NCI-H2227 treated with DMSO at 0.1 percent for 48 hours (cell line): ENCODE measurements around the gene CDK13.

Experiments
- DNase-seq: peaks from one replicate; lab custom pipeline; 2025; lab: John Stamatoyannopoulos, UW

CDK13 gene

DNA sequence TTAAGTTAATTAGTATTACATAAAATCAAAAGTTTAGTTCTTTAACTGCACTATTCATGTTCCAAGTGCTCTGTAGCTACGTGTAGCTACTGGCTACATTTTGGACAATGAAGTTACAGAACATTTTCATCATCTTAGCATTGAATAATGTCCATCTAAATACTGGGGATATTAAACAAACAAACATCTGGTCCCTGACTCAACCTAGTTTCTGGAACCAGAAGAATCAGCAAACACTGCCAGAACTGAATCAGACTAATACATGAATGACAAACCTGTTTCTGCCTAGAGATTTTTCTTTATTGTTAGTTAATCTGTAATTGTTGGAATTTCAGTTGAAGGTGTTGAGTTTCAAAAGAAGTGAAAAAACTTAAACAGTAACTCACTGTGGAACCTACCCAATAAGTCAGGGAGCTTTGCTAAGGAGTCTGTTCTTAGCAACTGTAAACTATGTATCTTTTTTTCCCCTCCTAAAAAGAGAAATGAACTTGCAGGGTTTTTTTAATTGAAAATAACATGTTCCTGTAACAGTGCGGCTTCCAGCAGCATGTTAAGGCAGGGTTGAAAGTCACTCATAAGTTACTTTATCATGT lies 58.3 kb downstream of the CDK13 start:
- DNase-seq = no peak

DNA sequence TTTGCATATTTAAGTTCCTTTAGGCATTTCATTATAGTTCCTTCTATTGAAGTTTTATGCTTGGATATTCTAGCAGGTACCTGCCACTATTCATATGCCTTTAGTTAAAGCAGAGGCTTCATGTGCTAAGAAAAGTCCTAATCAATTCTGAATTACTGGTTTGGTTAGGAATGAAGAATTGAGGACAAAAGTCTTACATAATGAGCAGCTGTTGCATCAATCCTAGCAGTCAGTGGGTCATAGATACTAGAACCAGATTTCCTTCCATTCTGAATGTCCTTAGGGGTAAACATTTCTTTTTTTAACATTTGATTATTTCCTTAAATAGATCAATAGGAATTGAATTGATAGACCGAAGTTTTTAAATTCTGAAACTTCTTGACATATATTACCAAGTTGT lies 59.2 kb downstream of the CDK13 start:
- no peak for DNase-seq

DNA sequence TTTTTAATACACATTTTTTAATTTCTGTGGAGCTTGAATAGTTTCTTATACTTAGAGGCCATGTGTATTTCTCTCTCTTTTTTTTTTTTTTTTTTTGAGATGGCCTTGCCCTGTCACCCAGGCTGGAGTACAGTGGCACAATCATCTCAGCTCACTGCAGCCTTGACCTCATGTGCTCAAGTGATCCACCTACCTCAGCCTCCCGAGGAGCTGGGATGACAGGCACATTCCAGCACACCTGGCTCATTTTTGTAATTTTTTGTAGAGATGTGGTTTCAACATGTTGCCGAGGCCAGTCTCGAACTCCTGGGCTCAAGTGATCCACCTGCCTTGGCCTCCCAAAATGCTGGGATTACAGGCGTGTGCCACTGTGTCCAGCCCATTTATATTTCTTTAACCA lies 64.3 kb downstream of the CDK13 start:
- no peak for DNase-seq

DNA sequence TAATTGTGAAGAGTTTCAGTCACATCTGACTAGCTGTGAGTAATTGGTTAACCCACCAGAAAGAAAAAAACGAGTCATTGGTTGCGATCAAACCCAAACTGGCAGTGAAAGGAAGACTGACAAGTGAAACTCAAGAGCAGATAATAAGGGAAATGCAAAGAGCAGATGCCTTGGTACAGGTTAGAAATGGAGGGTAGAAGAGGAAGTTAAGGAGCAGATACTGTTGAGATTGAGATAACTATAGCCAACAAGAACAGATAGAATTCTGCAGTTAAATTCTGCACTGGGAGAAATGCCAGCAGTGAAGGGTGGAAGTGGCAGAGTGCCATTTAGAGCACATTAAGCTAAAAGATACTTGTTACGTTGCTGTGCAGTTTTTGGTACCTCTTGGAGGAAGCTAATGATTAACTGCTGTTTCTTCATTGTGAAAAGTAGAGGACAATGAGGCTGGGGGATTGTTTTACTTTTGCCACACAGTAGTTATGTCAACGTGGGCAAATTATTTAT lies 65.8 kb downstream of the CDK13 start:
- DNase-seq = peak; percentile 27

DNA sequence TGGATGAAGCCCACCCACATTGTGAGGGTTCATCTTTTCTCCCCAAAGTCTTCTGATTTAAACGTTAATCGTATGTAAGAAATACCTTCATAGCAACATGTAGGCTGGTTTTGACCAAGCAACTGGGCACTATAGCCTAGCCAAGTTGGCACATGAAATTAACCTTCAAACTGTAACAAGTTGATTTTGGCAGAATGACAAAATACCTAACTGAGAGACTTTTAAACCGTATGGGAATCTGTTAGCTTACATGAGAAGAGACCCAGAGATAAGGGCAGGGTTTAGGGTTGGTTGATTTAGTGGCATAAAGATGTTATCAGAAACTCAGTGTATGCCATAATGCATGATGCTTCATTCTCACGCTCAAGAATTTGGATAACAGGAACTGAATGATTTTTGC lies 69.5 kb downstream of the CDK13 start:
- no peak for DNase-seq

DNA sequence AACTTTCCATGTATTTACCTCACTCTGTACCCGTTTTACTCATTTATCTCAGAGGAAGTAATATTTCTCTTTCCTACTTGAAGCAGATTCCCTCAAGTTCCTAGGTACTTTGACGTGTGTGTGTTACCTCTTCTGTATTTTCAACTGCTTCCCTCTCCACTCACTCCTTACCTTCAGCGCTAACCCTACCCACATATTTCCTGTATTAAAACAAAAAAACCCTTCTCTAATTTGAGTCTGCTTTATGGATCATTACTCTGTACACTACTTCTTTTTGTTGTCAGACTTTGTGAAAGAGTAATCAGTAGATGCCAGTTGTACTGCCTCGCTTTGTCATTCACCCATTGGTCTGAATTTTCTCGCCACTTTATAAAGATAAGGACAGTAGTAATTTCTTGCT lies 74.0 kb downstream of the CDK13 start:
- DNase-seq = no peak

DNA sequence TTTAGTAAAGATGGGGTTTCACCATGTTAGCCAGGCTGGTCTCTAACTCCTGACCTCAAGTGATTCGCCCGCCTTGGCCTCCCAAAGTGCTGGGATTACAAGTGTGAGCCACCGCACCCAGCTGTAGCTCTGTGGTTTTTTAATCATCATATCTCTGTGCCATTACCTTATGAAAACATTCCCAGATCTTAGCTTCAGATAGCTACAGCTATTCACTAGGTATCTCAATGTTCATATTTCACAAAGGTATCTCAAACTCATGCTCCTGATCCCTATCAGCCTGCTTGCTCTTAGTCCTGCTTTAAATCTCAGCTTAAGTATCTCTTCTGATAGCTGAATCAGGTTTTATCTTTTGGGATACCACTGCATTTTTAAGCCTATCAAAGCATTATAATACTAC lies 74.8 kb downstream of the CDK13 start:
- no peak for DNase-seq

DNA sequence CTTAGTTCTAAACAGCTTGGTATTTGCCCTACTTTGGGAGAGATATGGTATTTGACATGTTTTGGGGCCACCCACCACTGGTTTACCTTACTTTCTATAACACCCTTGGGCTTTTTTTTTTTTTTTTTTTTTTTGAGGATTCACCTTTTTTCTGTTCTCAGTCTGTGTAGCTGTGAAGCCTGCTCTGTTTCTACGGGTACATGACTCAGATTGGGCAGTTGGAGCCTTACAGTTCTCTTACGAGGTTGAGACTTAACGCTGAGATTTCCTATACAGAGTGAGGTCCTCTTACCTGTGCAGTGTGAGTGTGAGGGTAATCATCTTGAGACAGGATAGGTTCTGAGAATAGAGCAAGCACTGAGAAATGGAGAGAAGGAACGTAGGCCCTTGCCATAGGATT lies 77.5 kb downstream of the CDK13 start:
- DNase-seq = no peak

DNA sequence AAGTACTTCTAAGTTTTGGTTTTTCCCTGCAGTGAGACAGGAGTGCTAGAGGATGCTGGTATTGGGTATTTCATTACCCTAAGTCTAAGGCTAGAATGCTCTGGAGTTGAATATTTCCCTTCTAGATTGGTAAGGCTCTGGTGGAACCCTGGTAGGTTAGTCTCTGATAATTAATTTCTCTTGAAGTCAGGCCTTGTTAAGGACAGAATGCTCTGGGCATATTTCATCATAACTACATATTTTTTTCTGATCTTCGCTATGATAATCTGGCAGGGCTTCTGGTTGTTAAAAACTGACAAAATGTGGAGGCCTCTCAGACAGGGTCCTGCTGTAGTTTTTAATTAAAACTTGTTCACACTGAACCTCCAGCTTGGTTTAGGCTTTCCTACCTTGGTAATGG lies 83.8 kb downstream of the CDK13 start:
- DNase-seq = no peak

DNA sequence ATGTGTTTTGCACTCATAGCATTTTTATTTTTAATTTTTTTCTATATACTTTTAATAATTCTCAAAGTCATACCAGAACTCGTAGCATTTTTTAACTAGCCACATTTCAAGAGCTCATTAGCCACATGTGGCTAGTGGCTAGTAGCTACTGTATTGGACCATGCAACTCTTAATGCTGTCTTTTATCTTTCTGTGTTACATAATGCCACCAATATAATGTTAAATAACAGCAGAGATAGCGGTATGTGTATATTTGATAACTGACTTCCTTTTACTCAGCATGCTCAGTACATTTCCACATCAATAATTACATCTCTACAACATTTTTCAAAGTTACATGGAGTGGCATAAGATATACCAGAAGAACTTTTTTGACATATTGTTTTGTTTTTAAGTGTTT lies 91.4 kb downstream of the CDK13 start:
- DNase-seq = no peak

DNA sequence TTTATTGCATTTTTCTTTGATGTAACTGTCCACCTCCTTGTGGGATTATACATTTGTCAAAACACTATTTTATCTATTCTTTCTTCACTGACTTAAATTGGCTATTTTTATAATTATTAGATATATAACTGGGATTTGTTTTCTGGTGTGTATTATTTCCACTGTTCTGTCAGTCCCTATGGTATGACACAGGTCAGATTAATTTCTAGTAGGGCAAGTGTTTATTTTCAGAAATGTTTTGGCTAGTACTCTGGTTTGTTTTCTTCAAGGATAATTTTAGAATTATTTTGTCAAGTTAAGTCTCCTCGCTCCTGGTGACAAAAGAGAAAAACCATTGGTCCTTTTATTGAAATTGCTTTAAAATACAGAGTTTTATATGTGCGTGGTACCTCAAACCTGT lies 93.1 kb downstream of the CDK13 start:
- no peak for DNase-seq

DNA sequence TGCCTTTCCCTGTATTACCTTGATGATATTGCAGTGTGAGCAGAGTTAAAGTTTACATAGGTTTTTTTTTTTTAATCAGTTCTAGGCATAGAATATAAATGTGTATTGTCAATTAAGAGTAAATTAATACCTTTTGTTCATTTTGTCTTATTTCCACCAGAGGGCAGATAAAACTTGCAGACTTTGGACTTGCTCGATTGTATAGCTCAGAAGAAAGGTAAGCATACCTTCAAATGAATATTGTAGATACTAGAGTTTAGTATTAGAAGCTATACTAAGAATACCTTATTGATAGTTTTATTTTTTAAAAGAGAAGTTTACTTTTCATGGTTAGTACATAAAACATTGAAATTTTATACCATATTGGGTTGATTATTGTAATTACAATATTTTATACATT lies 97.6 kb downstream of the CDK13 start:
- no peak for DNase-seq

DNA sequence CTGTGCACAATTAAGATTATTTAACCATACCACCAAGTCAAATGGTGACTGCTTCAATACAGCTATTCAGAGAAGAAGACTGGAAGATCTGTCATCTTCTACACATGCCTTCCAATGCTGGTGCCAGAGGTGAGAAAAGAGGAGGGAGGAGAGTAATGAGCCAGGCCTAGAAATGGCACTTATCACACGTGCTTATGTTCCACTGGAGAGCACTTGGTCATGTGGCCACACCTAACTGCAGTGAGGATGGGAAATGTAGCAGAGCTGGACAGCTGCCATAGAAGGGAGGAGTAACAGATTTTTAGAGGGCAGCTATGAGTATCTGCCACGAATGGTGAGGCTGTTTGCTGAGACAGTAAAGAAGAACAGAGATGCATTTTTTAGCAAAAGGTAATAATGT lies 107.2 kb downstream of the CDK13 start:
- peak; percentile 3 for DNase-seq

DNA sequence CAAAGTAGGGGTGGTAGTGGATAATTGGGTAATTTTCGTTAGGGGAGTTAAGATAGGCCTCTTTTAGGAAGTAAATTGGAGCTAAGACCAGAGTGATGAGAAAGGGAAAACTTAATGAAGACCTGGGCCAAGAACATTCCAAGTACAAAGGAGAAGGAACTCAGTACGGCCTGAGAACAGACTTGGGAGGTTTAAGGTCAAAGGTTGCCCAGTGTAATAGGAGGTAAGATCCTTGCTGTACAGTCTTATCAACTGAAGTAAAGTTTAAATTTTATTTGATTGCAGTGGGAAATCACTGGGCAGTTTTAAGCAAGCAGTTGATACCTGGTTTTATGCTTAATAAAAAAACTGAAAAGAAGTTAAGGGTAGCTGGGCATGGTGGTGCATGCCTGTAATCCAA lies 108.0 kb downstream of the CDK13 start:
- no peak for DNase-seq

DNA sequence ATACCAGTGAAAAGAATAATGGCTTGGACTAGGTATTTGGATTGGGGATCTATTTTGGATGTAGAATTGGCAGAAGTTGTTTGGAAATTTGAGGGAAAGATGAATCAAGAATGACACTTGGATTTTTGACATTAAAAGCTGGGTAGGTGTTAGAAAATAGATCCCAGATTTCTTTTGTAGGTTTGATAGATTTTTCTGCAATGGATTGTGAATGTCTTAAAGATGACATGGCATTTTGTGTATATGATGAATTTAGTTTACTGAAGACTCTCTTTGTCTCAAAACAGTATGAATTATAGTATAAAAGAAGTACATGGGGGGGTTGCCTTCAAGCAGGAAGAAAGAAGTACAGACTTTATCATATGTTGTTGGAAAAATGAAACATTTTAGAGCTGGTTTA lies 108.6 kb downstream of the CDK13 start:
- no peak for DNase-seq

DNA sequence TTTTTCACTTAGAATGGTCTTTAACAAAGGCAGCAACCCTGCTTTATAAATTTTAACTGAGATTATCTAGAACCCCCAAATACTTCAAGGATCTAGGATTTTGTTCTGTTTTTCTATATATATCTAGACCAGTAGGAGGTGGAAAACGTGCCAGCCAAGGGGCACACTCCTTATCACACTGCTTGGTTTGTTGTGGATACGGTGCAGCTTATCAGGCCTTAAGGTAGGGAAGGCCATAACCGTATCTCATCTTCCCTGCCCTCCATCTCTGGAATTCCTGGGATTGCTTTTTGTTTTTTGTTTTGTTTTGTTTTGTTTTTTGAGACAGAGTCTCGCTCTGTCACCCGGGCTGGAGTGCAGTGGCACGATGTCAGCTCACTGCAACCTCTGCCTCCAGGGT lies 109.0 kb downstream of the CDK13 start:
- no peak for DNase-seq

DNA sequence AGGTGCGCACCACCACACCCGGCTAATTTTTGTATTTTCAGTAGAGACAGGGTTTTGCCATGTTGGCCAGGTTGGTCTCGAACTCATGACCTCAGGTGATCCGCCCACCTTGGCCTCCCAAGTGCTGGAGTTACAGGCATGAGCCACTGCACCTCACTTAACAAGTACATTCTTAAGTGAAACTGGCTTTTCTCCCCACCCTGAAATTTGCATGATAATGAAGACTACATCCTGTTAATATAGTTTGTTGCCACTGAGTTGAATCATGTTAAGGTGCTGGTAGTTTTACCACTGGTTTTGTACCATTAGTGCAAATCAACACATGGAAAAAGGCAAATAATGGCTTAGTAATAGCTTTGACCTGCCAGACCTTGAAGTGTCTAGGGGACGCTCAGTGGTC lies 122.2 kb downstream of the CDK13 start:
- DNase-seq = no peak

DNA sequence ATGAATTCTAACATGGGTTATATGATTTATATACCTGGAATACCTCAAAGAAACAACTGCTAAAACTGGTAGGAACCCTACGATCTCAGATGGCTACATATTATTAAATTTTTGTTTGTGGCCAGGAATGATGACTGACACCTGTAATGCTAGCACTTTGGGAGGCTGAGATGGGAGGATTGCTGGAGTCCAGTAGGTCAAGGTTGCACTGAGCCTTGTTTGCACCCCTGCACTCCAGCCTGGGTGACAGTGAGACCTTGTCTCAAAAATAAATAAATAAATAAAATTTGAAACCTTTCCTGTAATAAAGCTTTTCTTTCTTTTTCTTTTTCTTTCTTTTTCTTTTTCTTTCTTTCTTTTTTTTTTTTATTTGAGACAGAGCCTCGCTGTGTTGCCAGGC lies 123.2 kb downstream of the CDK13 start:
- no peak for DNase-seq

DNA sequence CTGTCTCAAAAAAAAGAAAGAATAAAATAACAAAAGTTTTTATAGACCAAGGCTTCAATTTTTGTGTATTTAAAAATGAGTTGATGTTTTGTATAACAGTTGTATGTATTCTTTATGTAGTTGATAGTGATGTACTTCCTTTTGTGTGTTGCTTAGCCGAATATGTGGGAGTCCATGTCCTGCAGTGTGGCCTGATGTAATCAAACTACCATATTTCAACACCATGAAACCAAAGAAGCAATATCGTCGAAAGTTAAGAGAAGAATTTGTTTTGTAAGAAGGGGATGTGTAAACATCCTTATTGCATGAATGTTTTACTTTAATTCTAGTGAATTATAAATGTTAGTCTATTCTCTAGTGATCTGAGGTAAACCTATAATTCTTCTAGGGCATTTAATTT lies 127.8 kb downstream of the CDK13 start:
- no peak for DNase-seq

DNA sequence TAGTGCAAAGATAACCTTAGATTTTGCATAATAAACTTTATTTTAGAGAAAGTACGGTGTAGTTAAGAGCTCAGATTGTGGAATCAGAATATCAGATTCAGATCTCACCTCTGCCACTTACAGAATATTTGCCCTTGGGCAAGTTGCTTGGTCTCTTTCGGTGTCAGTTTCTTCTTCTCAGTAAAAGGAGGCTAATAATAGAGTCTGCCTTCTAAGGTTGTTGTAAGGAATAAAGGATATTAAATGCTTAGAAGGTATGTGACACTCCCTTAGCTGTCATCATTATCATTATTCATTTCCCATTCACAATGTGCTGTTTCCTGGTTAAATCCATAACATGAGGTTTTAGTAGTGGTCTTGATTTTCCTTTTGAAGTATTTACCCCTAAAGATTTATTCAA lies 142.1 kb downstream of the CDK13 start:
- no peak for DNase-seq

DNA sequence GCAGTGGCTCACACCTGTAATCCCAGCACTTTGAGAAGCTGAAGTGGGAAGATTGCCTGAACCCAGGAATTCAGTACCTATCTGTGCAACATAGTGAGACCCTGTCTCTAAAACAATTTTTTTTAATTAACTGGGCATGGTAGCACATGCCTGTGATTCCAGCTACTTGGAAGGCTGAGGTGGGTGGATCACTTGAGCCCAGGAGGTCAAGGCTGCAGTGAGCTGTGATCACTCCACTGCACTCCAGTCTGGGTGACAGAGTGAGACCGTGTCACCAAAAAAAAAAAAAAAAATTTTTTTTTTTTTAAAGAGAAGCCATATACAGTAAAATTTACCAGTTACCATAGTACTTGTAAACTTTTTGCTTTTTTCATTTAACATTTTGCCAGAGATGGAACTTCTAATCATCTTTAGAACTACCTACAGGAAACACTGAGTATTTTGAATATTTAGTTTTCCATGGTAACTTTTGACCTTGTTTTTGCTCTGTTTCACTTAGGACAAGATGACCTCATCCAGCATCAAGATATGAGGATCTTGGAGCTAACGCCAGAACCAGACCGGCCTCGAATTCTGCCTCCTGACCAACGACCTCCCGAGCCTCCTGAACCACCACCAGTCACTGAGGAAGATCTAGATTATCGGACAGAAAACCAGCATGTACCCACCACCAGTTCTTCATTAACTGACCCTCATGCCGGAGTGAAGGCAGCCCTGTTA lies 143.7 kb downstream of the CDK13 start:
- no peak for DNase-seq

DNA sequence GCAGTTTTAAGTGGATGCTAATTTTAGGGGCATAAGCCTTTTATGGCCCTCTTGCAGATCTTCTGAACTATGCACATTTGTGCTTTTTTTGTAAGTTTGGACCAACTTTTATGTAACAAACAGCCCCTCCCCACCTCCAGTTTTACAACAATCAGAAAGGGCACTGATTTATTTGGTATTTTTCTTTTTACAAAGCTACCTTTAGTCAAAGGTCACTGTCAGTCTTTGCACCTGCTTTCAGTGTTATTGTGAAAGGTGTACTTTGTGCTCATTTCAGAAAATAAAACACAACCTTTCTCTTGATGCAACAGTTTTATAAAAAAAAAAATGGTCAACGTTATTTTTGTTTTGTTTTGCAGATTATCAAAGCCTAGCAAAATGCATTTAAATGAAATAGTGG lies 145.2 kb downstream of the CDK13 start:
- no peak for DNase-seq

DNA sequence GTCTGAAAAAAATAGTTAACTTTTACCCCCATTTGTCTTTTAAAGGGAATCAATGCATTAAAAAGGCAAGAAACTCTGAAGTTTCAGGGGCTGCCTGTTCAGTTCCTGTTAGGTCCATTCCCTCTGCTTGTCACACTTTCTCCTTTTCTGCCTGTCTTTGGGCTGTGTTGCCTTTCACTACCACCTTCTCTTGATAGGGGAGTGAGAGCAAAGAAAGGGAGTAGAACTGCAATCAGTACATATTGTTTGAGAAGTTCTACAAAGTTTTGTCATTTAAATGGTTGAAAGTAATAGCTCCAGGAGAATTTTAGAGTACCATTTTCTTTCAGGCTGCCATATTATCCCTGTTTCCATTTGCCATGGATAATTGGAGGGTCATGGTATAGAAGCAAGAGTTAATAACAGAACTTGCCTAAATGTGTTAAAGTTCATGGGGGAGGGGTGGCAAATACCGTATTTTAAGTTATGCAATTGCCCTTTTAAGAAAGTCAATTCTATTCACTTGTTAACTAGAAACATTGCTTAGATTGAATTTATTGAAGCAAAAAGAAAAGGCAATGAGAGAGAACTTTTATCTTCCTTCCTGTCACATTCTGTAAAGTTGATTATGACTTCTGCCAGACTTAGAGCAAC lies 145.8 kb downstream of the CDK13 start:
- no peak for DNase-seq

DNA sequence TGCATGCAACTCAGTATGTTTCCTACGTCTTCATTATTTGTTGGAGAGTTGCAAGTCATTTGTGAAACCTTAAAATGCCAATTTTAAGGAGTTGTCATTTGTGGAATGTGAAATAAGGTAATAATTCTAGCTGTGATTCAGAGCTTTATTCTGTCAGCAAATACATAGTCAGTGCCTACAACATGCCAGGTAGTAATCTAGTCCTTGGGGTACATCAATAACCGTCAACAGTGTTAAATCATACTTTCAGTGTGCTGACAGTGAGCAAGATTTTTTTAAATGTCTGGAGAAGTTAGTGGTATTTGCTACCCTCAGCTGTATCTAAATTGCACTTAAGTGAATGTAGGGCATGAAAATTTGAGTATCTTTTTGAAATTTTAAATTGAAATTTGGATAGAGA lies 147.7 kb downstream of the CDK13 start:
- DNase-seq = no peak
